ENCODE measurements around the gene UBE2Q1.

DNA sequence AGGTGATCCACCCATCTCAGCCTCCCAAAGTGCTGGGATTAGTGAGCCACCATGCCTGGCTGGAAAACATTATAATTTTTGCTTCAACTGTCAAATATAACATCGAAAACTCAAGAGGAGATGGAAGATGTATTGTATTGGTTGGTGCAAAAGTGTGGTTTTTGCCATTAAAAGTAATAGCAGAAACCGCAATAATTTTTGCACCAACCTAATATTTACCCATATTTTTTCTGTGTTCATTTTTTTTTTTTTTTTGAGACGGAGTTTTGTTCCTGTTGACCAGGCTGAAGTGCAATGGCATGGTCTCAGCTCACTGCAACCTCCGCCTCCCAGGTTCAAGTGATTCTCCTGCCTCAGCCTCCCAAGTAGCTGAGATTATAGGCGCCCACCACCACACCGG is 29.2 kb downstream of the UBE2Q1 start:
- TF ChIP-seq FOXM1 (IDR thresholded peaks at IDR 0.05; ENCODE audit: borderline replicate concordance) (no peak), FOXA1 (IDR thresholded peaks at IDR 0.05) (no peak), BHLHE40 (IDR thresholded peaks at IDR 0.05; ENCODE audit: borderline replicate concordance) (no peak), FOXK2 (IDR thresholded peaks at IDR 0.05) (no peak), SP1 (IDR thresholded peaks at IDR 0.05) (no peak), CTBP1 (IDR thresholded peaks at IDR 0.05; ENCODE audit: borderline replicate concordance) (no peak)
- TF ChIP-seq, protein P1, sequence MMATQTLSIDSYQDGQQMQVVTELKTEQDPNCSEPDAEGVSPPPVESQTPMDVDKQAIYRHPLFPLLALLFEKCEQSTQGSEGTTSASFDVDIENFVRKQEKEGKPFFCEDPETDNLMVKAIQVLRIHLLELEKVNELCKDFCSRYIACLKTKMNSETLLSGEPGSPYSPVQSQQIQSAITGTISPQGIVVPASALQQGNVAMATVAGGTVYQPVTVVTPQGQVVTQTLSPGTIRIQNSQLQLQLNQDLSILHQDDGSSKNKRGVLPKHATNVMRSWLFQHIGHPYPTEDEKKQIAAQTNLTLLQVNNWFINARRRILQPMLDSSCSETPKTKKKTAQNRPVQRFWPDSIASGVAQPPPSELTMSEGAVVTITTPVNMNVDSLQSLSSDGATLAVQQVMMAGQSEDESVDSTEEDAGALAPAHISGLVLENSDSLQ (IDR thresholded peaks at IDR 0.05), result no peak

Measured in HEK293T (cell line).